ENCODE results near the gene HAGHL. TPM values are rescaled to one million over a fixed set of nuclear protein-coding genes. Genes with fewer than 3 reads are reported as not detected.
A peak's percentile ranks its signal among the peaks of the same experiment; 100 is the strongest.

HAGHL gene
- total and polyA plus RNA-seq, 4 donors, result 0.25 to 1.1 (median 0.49) TPM

DNA sequence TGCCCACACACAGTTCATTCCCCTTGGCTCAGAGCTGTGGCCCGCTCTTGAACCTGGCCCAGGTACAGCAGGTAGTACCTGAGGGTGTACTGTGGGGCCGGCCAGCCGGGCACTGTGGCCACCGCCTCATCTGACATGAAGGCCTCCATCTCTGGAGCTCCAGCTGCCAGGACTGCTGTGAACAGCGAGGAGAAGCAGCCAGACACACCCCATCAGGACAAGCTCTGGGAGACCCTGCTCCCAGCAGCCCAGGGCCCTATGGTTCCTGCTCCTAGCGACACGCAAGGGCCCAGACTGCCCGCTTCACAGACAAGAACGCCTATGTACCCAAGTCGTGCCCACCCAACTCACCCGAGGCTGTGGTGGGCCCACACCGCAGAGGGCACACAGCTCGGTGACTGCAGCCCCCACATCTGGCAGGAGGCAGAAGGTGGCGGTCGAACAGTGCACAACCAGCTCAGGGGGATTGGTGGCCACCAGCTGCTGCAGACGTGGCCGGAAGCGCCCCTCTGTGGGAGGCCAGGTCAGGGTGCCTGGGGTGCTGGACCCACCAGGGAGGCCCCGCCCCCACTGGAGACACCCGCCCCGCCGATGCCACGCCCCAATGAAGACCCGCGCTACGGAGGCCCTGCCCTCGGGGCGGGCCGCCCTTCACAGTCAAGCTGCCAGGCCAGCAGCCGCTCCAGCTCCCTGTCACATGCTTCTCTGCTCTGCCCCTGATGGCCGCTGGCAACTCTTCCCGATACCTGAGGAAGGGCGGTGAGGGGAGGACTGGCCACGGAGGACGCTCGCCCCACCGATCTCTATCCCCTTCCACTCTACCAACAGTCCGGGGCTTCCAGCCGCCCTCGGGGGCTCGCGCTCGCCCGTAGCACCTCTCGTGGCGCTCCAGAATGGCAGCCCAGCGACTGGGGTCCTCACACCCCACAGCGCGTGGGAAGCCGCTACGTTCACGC lies 47.8 kb upstream of the HAGHL start (continued):
- TF ChIP-seq, protein P1, sequence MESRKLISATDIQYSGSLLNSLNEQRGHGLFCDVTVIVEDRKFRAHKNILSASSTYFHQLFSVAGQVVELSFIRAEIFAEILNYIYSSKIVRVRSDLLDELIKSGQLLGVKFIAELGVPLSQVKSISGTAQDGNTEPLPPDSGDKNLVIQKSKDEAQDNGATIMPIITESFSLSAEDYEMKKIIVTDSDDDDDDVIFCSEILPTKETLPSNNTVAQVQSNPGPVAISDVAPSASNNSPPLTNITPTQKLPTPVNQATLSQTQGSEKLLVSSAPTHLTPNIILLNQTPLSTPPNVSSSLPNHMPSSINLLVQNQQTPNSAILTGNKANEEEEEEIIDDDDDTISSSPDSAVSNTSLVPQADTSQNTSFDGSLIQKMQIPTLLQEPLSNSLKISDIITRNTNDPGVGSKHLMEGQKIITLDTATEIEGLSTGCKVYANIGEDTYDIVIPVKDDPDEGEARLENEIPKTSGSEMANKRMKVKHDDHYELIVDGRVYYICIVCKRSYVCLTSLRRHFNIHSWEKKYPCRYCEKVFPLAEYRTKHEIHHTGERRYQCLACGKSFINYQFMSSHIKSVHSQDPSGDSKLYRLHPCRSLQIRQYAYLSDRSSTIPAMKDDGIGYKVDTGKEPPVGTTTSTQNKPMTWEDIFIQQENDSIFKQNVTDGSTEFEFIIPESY (IDR thresholded peaks at IDR 0.05), result no peak
- TF ChIP-seq, protein P2, sequence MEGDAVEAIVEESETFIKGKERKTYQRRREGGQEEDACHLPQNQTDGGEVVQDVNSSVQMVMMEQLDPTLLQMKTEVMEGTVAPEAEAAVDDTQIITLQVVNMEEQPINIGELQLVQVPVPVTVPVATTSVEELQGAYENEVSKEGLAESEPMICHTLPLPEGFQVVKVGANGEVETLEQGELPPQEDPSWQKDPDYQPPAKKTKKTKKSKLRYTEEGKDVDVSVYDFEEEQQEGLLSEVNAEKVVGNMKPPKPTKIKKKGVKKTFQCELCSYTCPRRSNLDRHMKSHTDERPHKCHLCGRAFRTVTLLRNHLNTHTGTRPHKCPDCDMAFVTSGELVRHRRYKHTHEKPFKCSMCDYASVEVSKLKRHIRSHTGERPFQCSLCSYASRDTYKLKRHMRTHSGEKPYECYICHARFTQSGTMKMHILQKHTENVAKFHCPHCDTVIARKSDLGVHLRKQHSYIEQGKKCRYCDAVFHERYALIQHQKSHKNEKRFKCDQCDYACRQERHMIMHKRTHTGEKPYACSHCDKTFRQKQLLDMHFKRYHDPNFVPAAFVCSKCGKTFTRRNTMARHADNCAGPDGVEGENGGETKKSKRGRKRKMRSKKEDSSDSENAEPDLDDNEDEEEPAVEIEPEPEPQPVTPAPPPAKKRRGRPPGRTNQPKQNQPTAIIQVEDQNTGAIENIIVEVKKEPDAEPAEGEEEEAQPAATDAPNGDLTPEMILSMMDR (IDR thresholded peaks at IDR 0.05; ENCODE audit: low read depth, low read length, missing input control), result no peak
- TF ChIP-seq GABPA (IDR thresholded peaks at IDR 0.05 in 1 of 2, conservative IDR thresholded peaks at IDR 0.05 in 1 of 2) (no peak), SP1 (IDR thresholded peaks at IDR 0.05) (no peak)

DNA sequence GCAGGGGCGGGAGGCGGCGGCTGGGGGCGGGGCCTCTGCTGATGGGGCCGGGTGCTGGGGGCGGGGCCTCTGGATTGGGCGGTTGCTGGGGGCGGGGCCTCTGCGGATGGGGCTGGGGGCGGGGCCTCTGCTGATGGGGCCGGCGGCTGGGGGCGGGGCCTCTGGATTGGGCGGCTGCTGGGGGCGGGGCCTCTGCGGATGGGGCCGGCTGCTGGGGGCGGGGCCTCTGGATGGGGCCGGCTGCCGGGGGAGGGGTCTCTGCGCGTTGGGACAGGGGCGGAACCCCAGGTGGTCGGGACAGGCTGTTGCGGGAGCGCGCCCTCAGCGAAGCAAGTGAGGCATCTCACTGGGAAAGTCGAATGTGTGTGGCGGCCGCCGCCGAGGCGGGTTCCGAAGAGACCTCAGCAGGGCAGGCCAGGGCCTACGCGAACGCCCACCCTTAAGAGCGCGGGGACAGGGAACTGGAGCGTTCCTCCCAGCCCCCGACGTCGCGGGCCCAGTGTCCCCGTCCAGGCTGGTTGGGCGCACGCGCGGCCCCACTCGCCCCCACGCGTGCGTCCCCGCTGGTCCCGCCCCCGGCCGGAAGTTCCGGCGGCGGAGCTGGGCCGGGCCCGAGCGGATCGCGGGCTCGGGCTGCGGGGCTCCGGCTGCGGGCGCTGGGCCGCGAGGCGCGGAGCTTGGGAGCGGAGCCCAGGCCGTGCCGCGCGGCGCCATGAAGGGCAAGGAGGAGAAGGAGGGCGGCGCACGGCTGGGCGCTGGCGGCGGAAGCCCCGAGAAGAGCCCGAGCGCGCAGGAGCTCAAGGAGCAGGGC lies 46.9 kb upstream of the HAGHL start, which contains the start of gene STUB1:
Gene STUB1 (plus strand): TSS at position 597 of the 811 bp plus-strand sequence. CDS start 116 bp downstream, at position 713.
- H3K4me1 ChIP-seq (ENCODE audit: control insufficient read depth in 4 of 4, insufficient read depth in 4 of 4, low read length in 3 of 4), result peaks cover 31 to 63% (median 49%) of the 10 kb centered on the region in 4 donors
- WGBS, result 1% methylated on average over 91 of the region's 91 CpGs
- H3K36me3 ChIP-seq (ENCODE audit: control insufficient read depth in 4 of 4, insufficient read depth in 3 of 4, low read depth in 1 of 4, low read length in 3 of 4), result peaks cover 8 to 14% (median 12%) of the 10 kb centered on the region in 4 donors
- no peaks in the 10 kb centered on the region for H3K9me3 ChIP-seq (ENCODE audit: control insufficient read depth in 4 of 4, low read length in 3 of 4)
- peak within 1 kb of the TSS; percentile 60 to 78 for H3K9ac ChIP-seq (ENCODE audit: low read depth in 1 of 2, low read length in 2 of 2)
- H3K4me3 ChIP-seq (ENCODE audit: low read depth in 1 of 3, low read length in 3 of 3), result peak within 1 kb of the TSS; percentile 77 to 83 (median 81)
- peak within 1 kb of the TSS; percentile 93 to 94 for H3K27ac ChIP-seq (ENCODE audit: low read depth in 1 of 2, low read length in 2 of 2)
- TF ChIP-seq FOXA2 (IDR thresholded peaks at IDR 0.05), result no peak
- TF ChIP-seq SP1 (IDR thresholded peaks at IDR 0.05), result peak; percentile 30
- peak in 1 of 2 donors; percentile 76 for TF ChIP-seq GABPA (IDR thresholded peaks at IDR 0.05 in 1 of 2, conservative IDR thresholded peaks at IDR 0.05 in 1 of 2)
- TF ChIP-seq HNF4A (conservative IDR thresholded peaks at IDR 0.05), result no peak
- no peaks in the 10 kb centered on the region for H3K27me3 ChIP-seq (ENCODE audit: control insufficient read depth in 4 of 4, insufficient read depth in 4 of 4, low read length in 3 of 4)
- peak; percentile 96 for DNase-seq (ENCODE audit: low spot score)

DNA sequence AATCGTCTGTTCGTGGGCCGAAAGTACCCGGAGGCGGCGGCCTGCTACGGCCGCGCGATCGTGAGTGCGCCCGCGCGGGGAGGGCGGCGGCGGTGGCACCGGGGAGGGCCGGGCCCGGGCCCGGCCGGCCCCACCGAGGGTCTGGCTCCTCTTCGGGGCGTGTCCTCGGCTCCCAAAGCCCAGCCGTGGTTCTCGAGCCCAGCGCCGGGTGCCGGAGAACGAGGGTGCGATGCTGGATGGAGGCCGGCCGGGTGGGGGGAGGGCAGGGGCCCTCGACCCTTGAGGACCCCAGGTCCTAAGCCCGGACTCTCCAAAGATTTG lies 46.3 kb upstream of the HAGHL start:
- Histone ChIP-seq H3K4me1 (ENCODE audit: control insufficient read depth in 4 of 4, insufficient read depth in 4 of 4, low read length in 3 of 4) (peaks cover 27 to 61% (median 47%) of the 10 kb centered on the region in 4 donors), H3K9ac (ENCODE audit: low read depth in 1 of 2, low read length in 2 of 2) (peak overlapping the region; percentile 60 to 78), H3K27me3 (ENCODE audit: control insufficient read depth in 4 of 4, insufficient read depth in 4 of 4, low read length in 3 of 4) (no peaks in the 10 kb centered on the region), H3K4me3 (ENCODE audit: low read depth in 1 of 3, low read length in 3 of 3) (peak overlapping the region; percentile 77 to 83 (median 81)), H3K27ac (ENCODE audit: low read depth in 1 of 2, low read length in 2 of 2) (peak overlapping the region; percentile 93 to 94), H3K9me3 (ENCODE audit: control insufficient read depth in 4 of 4, low read length in 3 of 4) (no peaks in the 10 kb centered on the region), H3K36me3 (ENCODE audit: control insufficient read depth in 4 of 4, insufficient read depth in 3 of 4, low read depth in 1 of 4, low read length in 3 of 4) (peaks cover 8 to 14% (median 12%) of the 10 kb centered on the region in 4 donors)
- WGBS, result under 1% methylated on average over 38 of the region's 38 CpGs
- no peak for DNase-seq (ENCODE audit: low spot score)
- TF ChIP-seq RXRA (IDR thresholded peaks at IDR 0.05) (no peak), GABPA (IDR thresholded peaks at IDR 0.05 in 1 of 2, conservative IDR thresholded peaks at IDR 0.05 in 1 of 2) (no peak), JUND (IDR thresholded peaks at IDR 0.05) (no peak), SP1 (IDR thresholded peaks at IDR 0.05) (no peak), RAD21 (IDR thresholded peaks at IDR 0.05) (no peak), TAF1 (conservative IDR thresholded peaks at IDR 0.05) (no peak), NR2F2 (IDR thresholded peaks at IDR 0.05) (no peak)
- TF ChIP-seq, protein P3, sequence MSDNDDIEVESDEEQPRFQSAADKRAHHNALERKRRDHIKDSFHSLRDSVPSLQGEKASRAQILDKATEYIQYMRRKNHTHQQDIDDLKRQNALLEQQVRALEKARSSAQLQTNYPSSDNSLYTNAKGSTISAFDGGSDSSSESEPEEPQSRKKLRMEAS (IDR thresholded peaks at IDR 0.05), result no peak
- TF ChIP-seq, protein P4, sequence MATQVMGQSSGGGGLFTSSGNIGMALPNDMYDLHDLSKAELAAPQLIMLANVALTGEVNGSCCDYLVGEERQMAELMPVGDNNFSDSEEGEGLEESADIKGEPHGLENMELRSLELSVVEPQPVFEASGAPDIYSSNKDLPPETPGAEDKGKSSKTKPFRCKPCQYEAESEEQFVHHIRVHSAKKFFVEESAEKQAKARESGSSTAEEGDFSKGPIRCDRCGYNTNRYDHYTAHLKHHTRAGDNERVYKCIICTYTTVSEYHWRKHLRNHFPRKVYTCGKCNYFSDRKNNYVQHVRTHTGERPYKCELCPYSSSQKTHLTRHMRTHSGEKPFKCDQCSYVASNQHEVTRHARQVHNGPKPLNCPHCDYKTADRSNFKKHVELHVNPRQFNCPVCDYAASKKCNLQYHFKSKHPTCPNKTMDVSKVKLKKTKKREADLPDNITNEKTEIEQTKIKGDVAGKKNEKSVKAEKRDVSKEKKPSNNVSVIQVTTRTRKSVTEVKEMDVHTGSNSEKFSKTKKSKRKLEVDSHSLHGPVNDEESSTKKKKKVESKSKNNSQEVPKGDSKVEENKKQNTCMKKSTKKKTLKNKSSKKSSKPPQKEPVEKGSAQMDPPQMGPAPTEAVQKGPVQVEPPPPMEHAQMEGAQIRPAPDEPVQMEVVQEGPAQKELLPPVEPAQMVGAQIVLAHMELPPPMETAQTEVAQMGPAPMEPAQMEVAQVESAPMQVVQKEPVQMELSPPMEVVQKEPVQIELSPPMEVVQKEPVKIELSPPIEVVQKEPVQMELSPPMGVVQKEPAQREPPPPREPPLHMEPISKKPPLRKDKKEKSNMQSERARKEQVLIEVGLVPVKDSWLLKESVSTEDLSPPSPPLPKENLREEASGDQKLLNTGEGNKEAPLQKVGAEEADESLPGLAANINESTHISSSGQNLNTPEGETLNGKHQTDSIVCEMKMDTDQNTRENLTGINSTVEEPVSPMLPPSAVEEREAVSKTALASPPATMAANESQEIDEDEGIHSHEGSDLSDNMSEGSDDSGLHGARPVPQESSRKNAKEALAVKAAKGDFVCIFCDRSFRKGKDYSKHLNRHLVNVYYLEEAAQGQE (IDR thresholded peaks at IDR 0.05), result no peak
- TF ChIP-seq, protein P5, sequence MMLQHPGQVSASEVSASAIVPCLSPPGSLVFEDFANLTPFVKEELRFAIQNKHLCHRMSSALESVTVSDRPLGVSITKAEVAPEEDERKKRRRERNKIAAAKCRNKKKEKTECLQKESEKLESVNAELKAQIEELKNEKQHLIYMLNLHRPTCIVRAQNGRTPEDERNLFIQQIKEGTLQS (IDR thresholded peaks at IDR 0.05), result no peak
- TF ChIP-seq, protein P2 (IDR thresholded peaks at IDR 0.05; ENCODE audit: low read depth, low read length, missing input control), result no peak

Data from liver (tissue), 9 donors.